Renal cortical epithelial cell (primary cell): ENCODE results near the gene SLC24A3. TPM values are rescaled to one million over a fixed set of nuclear protein-coding genes. Genes with fewer than 3 reads are reported as not detected.

Experiments used
- DNase-seq: peaks from one replicate; pipeline ENCODE4 v3.0.0-alpha.2; 2011; ENCODE audit warnings: low read depth
- total RNA-seq: library from RNA; depleted of rRNA; stranded (reverse); fragments of >200 nt; gene quantifications from 2 replicates; pipeline ENCODE4 v1.2.3, GENCODE V29; 2014

Gene SLC24A3
- total RNA-seq, 1 donor from 2014 or later: 0.10 TPM

- no peak for DNase-seq
Measured at GRCh38 chr20:19713822-19714578, 501.6 kb downstream of the SLC24A3 start.

GRCh38 chr20:19714579-19714840 lies 502.1 kb downstream of the SLC24A3 start:
- no peak for DNase-seq

GRCh38 chr20:19715986-19716385 lies 503.5 kb downstream of the SLC24A3 start:
- DNase-seq: no peak

GRCh38 chr20:19718880-19719279 lies 506.4 kb downstream of the SLC24A3 start:
- DNase-seq: no peak

GRCh38 chr20:19720991-19721390 lies 508.5 kb downstream of the SLC24A3 start:
- DNase-seq: no peak

GRCh38 chr20:19723051-19723450 lies 510.6 kb downstream of the SLC24A3 start:
- DNase-seq: no peak

- no peak for DNase-seq
Measured at GRCh38 chr20:19723813-19724430, 511.5 kb downstream of the SLC24A3 start.

GRCh38 chr20:19725373-19725772 lies 512.9 kb downstream of the SLC24A3 start:
- no peak for DNase-seq

GRCh38 chr20:19725814-19726525 lies 513.5 kb downstream of the SLC24A3 start:
- no peak for DNase-seq

- DNase-seq: no peak
Measured at GRCh38 chr20:19727251-19727847, 514.9 kb downstream of the SLC24A3 start.

- DNase-seq: no peak
Measured at GRCh38 chr20:19729672-19730071, 517.2 kb downstream of the SLC24A3 start.

GRCh38 chr20:19730706-19731105 lies 518.3 kb downstream of the SLC24A3 start:
- DNase-seq: no peak

- DNase-seq: no peak
Measured at GRCh38 chr20:19734811-19735210, 522.4 kb downstream of the SLC24A3 start.

- peak; percentile 95 for DNase-seq
Measured at GRCh38 chr20:19735446-19735845, 523.0 kb downstream of the SLC24A3 start.

- peak; percentile 95 for DNase-seq
Measured at GRCh38 chr20:19737025-19737424, 524.6 kb downstream of the SLC24A3 start.

- DNase-seq: no peak
Measured at GRCh38 chr20:19738951-19739350, 526.5 kb downstream of the SLC24A3 start.

- DNase-seq: no peak
Measured at GRCh38 chr20:19739351-19739750, 526.9 kb downstream of the SLC24A3 start.

- no peak for DNase-seq
Measured at GRCh38 chr20:19740512-19740911, 528.1 kb downstream of the SLC24A3 start.

GRCh38 chr20:19741924-19742323 lies 529.5 kb downstream of the SLC24A3 start:
- no peak for DNase-seq

GRCh38 chr20:19742974-19743639 lies 530.7 kb downstream of the SLC24A3 start:
- no peak for DNase-seq

GRCh38 chr20:19743640-19743995 lies 531.2 kb downstream of the SLC24A3 start:
- no peak for DNase-seq

GRCh38 chr20:19745106-19745505 lies 532.7 kb downstream of the SLC24A3 start:
- no peak for DNase-seq
